ENCODE data around the gene MTF1.
A peak's percentile ranks its signal among the peaks of the same experiment; 100 is the strongest.

Gene MTF1

DNA sequence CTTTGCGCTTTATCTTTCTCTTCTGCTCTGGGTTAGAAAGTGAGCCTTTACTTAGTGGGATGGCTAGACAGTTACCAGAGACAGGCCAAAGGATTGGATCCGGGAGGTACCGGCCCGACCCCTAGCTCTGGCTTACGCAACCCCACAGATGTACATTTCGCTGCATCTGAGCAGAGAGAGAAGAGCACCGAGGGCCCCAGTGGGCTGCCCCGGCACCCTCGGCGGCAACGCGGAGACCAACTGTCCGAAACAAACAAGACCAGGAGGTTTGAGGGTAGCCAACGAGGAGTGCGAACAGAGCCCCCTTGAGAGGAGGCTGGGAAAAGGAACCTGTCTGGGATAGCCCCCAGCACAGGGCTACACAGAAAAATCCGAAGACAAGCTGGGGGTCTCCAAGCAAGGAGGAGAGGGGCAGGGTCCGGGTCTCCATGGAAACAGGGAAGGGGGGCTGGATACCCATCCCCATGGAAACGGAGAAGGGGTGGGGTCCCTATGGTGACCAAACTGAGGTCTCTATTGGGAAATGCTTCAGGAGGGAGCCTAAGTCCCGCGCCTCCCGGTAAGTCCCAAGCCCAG, 373 bp downstream of the MTF1 start:
- Mint-ChIP-seq H3K27ac (peak overlapping the region; percentile 96), H3K9me3 (no peaks in the 10 kb centered on the region), H3K4me1 (peaks cover 38% of the 10 kb centered on the region), H3K36me3 (peaks cover 26% of the 10 kb centered on the region), H3K4me3 (peak overlapping the region; percentile 93), H3K27me3 (no peaks in the 10 kb centered on the region)
- peak; percentile 24 for DNase-seq
- CTCF ChIA-PET: interaction anchor here (1.5 to 3.0 kb wide), 11 partner anchors 8 to 176 kb away, joined by 4 to 22 read pairs (median 8); partner anchors contain the start of genes C1orf122, CDCA8 and YRDC

DNA sequence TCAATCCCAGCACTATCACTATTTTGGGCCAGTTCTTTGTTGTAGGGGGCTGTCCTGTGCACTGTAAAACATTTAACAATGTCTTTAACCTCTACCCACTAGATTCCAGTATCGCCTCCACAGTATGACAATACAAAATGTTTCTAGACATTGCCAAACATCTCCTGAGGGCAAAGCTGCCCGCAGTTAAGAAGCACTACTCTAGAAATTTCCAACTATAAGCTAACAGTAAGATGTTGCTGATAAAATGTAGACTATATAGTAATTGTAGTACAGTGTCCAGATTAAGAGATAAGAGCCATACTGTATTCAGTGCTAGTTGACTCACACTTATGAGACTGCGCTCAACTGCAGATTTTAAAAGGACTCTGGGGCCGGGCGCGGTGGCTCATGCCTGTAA, 5.0 kb downstream of the MTF1 start:
- DNase-seq: no peak
- CTCF ChIA-PET: no interaction called here
- no peaks in the 10 kb centered on the region for H3K9me3 Mint-ChIP-seq
- peaks cover 29% of the 10 kb centered on the region for H3K36me3 Mint-ChIP-seq
- H3K27me3 Mint-ChIP-seq: no peaks in the 10 kb centered on the region
- H3K4me3 Mint-ChIP-seq: no peak overlapping the region
- peaks cover 43% of the 10 kb centered on the region for H3K4me1 Mint-ChIP-seq
- H3K27ac Mint-ChIP-seq: no peak overlapping the region

DNA sequence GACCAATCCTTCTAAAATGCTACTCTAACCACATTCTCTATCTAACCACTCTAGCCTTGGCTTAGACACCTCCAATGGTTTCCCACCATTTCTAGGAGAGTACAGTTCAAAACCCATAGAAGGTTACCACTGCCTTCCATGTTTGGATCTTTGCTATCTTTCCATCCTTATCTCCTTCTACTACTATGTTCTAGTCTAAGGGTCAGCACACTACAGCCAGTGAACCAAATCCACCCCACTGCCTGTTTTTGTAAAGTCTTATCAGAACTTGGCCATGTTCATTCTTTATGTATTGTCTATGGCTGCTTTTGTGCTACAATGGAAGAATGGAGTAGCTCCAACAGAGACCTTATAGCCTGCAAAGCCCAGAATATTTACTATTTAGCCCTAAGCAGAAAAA, 6.2 kb downstream of the MTF1 start:
- CTCF ChIA-PET: no interaction called here
- peaks cover 37% of the 10 kb centered on the region for H3K4me1 Mint-ChIP-seq
- no peak for DNase-seq
- no peak overlapping the region for H3K4me3 Mint-ChIP-seq
- no peak overlapping the region for H3K27ac Mint-ChIP-seq
- no peaks in the 10 kb centered on the region for H3K9me3 Mint-ChIP-seq
- H3K27me3 Mint-ChIP-seq: no peaks in the 10 kb centered on the region
- H3K36me3 Mint-ChIP-seq: peaks cover 30% of the 10 kb centered on the region

DNA sequence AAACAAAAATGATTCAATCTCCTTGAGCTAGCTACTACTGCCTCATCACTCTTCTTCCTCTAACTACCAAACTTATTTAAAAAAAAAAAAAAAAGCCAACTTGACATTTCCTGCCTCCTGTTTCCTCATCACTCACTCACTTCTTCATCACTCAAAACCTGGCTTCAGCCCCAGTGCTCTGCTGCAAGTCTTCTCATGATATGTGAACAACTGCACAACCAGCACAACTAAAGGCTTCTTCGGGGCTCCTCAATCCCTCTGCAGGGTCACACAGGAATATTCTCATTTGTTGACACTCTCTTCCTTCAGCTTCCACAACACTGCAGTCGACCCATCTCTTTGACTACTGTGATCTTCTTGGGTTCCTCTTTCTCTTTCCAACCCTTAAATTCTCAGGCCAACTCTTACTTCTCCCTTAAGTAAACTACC, 7.6 kb downstream of the MTF1 start:
- H3K4me1 Mint-ChIP-seq: peaks cover 31% of the 10 kb centered on the region
- no peak for DNase-seq
- no peaks in the 10 kb centered on the region for H3K9me3 Mint-ChIP-seq
- H3K27me3 Mint-ChIP-seq: no peaks in the 10 kb centered on the region
- H3K27ac Mint-ChIP-seq: no peak overlapping the region
- H3K4me3 Mint-ChIP-seq: no peak overlapping the region
- peaks cover 26% of the 10 kb centered on the region for H3K36me3 Mint-ChIP-seq
- CTCF ChIA-PET: interaction anchor here (0.6 to 3.3 kb wide), 4 partner anchors 9 to 156 kb away, joined by 3 to 22 read pairs (median 4); partner anchors contain the start of genes C1orf122, MTF1 and YRDC

DNA sequence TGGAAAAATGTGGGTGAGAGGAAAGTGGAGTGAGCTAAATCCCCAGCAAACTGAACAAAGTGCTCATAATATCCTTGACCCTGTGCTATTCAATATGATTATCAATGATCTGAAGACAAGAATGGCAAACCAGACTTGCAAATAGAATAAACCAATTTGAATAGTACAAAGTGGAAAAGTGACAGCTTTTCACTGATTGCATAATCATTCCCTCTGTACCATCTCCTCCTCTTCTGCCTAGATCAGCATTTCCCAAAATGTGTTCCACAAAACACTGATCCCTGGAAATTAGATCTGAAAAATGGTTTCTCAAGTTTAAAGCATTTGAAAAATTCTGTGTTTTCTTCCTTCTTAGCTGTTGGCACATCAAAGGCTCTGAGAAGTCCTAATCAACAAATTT, 8.1 kb downstream of the MTF1 start:
- Mint-ChIP-seq H3K27me3 (no peaks in the 10 kb centered on the region), H3K9me3 (no peaks in the 10 kb centered on the region), H3K36me3 (peaks cover 24% of the 10 kb centered on the region), H3K4me3 (no peak overlapping the region), H3K27ac (no peak overlapping the region), H3K4me1 (peaks cover 34% of the 10 kb centered on the region)
- CTCF ChIA-PET: interaction anchor here (0.7 to 3.3 kb wide), 3 partner anchors 9 to 39 kb away, joined by 3 to 22 read pairs (median 5); partner anchors contain the start of gene MTF1
- no peak for DNase-seq

DNA sequence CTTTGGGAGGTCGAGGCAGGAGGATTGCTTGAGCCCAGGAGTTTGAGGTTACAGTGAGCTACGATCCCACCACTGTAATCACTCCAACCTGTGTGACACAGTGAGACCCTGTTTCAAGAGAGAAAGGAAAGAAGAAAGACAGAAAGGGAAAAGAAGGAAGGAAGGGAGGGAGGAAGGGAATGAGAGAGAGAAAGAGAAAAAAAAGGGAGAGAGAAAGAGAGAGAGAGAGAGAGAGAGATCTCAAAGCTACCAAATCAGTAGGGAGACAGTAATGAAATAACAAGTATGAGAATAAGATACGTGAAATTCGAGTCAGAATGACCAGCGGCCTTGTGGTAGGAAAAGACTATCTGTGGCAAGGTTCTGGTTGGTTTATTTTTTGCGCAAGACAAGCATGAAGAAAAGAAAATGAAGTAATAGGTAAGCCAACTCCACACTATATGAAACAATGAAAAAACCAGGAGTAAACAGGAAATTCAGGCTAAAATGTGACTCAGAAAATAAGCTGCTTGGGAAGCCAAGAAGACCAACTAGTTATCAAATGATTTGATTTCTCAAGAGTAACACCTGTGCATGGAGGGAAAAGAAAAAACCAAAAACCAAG, 8.9 kb downstream of the MTF1 start:
- Mint-ChIP-seq H3K4me1 (peaks cover 35% of the 10 kb centered on the region), H3K27ac (no peak overlapping the region), H3K9me3 (no peaks in the 10 kb centered on the region), H3K36me3 (peaks cover 24% of the 10 kb centered on the region), H3K27me3 (no peaks in the 10 kb centered on the region), H3K4me3 (no peak overlapping the region)
- no peak for DNase-seq
- CTCF ChIA-PET: interaction anchor here (0.7 to 3.3 kb wide), 3 partner anchors 9 to 39 kb away, joined by 3 to 22 read pairs (median 5); partner anchors contain the start of gene MTF1

DNA sequence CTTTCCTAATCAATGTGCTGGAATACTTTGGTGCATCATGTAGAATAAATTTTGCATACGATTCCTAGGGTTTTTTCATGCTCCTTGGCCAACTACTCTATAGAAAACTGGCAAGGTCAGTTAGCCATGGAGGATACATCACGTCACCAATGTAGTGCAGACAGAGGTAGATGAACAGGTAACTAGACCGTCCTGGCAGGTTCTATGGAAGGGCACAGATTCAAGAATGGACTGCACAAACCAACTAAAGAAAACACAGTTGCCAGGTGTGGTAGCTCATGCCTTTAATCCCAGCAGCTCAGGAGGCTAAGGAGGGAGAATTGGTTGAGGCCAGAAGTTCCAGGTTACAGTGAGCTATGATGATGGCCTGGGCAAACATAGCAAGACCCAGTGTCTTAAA, 9.9 kb downstream of the MTF1 start:
- Mint-ChIP-seq H3K27ac (peak overlapping the region; percentile 35), H3K4me3 (no peak overlapping the region), H3K27me3 (no peaks in the 10 kb centered on the region), H3K4me1 (peaks cover 33% of the 10 kb centered on the region), H3K36me3 (peaks cover 26% of the 10 kb centered on the region), H3K9me3 (no peaks in the 10 kb centered on the region)
- DNase-seq: no peak
- CTCF ChIA-PET: interaction anchor here (3.3 kb wide), 1 partner anchor 11 kb away, joined by 22 read pairs; the partner anchor contains the start of gene MTF1

DNA sequence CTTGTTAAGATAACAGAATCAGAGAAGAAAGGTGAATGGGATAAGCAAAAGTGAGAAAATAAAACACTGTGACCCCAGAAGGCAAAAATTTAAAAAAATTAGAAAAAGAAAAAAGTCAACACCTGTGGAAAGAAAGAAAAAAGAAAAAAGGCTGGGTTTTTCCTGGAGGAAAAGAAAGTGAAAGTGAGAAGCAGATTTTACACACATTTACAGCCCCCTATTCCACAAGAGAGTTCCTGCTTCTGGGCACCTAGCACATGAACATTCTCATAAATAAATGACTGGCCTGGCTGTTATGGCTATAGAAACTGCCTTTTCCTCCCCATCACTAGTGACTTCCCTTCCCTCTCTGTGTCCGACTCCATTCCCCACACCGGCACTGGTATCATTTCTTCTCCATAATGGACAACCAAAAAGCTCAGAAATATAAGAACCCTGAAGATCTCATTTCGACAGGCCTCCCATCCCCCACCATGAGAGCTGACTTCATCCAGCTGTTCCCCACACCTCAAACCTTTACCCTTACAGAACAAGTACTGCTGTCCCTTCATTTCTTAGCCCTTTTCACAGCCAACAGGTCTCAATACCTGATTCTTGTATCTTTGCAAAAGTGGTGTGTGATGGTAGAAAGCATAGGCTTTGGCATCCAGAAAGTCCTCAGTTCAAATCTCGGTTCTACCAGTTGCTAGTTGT, 12.6 kb downstream of the MTF1 start:
- Mint-ChIP-seq H3K36me3 (peaks cover 16% of the 10 kb centered on the region), H3K4me3 (peak overlapping the region; percentile 27), H3K27me3 (no peaks in the 10 kb centered on the region), H3K4me1 (peaks cover 19% of the 10 kb centered on the region), H3K27ac (peak overlapping the region; percentile 75), H3K9me3 (no peaks in the 10 kb centered on the region)
- CTCF ChIA-PET: interaction anchor here (1.1 to 2.0 kb wide), 3 partner anchors 10 to 16 kb away, joined by 3 to 8 read pairs (median 6); partner anchors contain the start of gene MTF1
- peak; percentile 27 for DNase-seq

DNA sequence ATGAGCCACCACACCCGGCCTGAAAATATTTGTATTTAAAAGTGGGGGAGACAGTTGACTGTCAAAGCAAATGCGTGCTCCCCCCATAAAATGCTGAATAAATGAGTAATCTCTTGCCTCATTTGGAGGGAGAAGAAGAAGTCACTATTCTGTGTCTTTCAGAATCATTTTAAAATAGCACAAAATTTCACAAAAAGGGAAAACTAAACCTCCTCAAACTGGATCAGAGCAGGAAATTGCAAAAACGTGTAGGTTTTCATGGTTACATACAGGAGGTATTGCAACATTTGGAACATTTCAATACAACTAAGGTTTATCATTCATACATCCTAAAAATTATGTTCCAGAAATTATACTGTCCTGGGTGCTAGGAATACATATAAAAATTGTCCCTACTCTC, 13.6 kb downstream of the MTF1 start:
- H3K4me1 Mint-ChIP-seq: peaks cover 19% of the 10 kb centered on the region
- peaks cover 16% of the 10 kb centered on the region for H3K36me3 Mint-ChIP-seq
- no peak for DNase-seq
- CTCF ChIA-PET: interaction anchor here (1.1 to 2.0 kb wide), 2 partner anchors 14 to 17 kb away, joined by 3 to 8 read pairs; partner anchors contain the start of gene MTF1
- H3K4me3 Mint-ChIP-seq: no peak overlapping the region
- H3K9me3 Mint-ChIP-seq: no peaks in the 10 kb centered on the region
- H3K27me3 Mint-ChIP-seq: no peaks in the 10 kb centered on the region
- H3K27ac Mint-ChIP-seq: peak overlapping the region; percentile 11

DNA sequence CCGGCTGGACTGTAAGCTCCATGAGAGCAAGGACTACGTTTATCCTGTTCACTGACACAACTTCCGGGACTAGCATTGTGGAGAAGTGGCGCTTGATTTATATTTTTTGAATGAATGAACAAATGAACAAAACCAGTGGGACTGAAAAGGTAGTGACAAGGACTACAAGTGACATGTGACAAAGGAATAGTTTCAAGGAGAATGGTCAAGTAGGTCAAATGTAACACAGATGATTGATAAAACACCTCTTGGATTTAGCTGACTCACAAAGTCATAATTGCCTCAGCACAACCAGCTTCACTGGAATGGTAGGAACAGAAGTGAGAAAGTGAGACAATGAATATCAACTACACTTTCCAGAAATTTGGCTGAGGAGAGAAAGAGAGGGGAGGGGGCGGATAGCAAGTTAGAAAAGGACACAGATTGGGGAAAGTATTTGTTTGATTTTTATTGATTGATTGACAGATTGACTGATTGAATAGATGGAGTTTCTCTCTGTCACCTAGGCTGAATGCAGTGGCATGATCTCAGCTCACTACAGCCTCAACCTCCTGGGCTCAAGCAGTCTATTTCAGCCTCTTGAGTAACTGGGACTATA, 14.2 kb downstream of the MTF1 start:
- H3K4me3 Mint-ChIP-seq: no peak overlapping the region
- no peaks in the 10 kb centered on the region for H3K9me3 Mint-ChIP-seq
- peaks cover 16% of the 10 kb centered on the region for H3K36me3 Mint-ChIP-seq

DNA sequence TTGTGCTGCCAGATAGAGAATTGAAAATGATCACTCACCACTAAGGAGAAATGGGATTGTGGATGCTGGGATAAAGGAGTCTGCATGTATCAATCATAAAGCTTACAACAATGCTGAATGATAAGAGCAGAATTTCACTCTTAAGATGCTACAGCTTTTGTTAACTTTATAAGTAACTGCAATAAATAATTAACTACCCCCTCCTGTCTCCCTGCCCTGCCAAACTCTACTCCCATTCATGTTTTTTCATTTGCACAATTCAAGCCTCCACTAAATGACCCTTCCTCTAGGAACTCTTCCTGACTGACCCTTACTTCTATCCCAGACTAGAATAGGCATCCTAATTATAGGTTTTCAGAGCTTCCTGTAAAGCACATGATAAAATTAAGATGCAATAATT, 14.9 kb downstream of the MTF1 start:
- H3K4me1 Mint-ChIP-seq: peaks cover 19% of the 10 kb centered on the region
- no peak overlapping the region for H3K27ac Mint-ChIP-seq
- H3K36me3 Mint-ChIP-seq: peaks cover 15% of the 10 kb centered on the region
- no peaks in the 10 kb centered on the region for H3K9me3 Mint-ChIP-seq
- CTCF ChIA-PET: interaction anchor here (2.0 kb wide), 1 partner anchor 15 kb away, joined by 8 read pairs; the partner anchor contains the start of gene MTF1
- H3K27me3 Mint-ChIP-seq: no peaks in the 10 kb centered on the region
- DNase-seq: no peak
- H3K4me3 Mint-ChIP-seq: no peak overlapping the region

More for the DNA sequence above, 14.2 kb downstream of the MTF1 start:
- H3K27me3 Mint-ChIP-seq: no peaks in the 10 kb centered on the region
- no peak for DNase-seq
- CTCF ChIA-PET: interaction anchor here (2.0 kb wide), 1 partner anchor 15 kb away, joined by 8 read pairs; the partner anchor contains the start of gene MTF1
- H3K4me1 Mint-ChIP-seq: peaks cover 19% of the 10 kb centered on the region
- H3K27ac Mint-ChIP-seq: peak overlapping the region; percentile 40

DNA sequence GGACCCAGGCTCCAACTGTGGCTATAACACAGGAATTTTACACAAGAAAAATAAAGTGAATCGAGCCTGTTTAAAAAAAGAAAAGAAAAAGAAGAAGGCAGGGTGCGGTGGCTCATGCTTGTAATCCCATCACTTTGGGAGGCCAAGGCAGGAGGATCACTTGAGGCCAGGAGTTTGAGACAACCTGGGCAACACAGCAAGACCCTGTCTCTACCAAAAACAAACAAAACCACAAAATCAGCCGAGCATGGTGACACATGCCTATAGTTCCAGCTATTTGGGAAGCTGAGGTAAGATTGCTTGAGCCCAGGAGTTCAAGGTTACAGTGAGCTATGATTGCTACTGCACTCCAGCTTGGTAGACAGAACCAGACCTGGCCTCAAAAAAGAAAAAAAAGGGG, 17.7 kb downstream of the MTF1 start:
- H3K9me3 Mint-ChIP-seq: no peaks in the 10 kb centered on the region
- H3K27ac Mint-ChIP-seq: no peak overlapping the region
- H3K36me3 Mint-ChIP-seq: peaks cover 26% of the 10 kb centered on the region
- peaks cover 11% of the 10 kb centered on the region for H3K4me1 Mint-ChIP-seq
- no peak for DNase-seq
- H3K4me3 Mint-ChIP-seq: no peak overlapping the region
- CTCF ChIA-PET: interaction anchor here (1.1 kb wide), 1 partner anchor 9 kb away, joined by 3 read pairs; no protein-coding TSS in a partner anchor
- no peaks in the 10 kb centered on the region for H3K27me3 Mint-ChIP-seq

DNA sequence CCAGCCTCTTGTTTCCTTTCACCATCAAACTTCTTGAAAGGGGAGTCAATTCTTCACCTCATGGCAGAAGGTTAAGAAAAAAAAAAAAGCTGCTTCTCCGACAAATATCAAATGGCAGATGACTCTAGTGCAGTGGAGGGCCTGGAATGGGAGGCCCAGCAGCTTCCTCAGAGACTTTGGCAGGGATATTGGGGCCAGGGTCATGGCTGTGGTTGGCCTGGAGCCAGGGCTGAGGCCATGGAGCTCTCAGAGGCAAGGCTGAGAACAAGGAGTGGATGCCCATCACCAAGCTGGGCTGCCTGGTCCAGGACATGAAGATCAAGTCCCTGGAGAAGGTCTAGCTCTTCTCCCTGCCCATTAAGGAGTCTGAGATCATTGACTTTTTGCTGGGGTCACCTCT, 18.7 kb downstream of the MTF1 start:
- CTCF ChIA-PET: no interaction called here
- no peak for DNase-seq
- Mint-ChIP-seq H3K9me3 (no peaks in the 10 kb centered on the region), H3K4me1 (peaks cover 4% of the 10 kb centered on the region), H3K27me3 (no peaks in the 10 kb centered on the region), H3K36me3 (peaks cover 33% of the 10 kb centered on the region), H3K4me3 (no peak overlapping the region), H3K27ac (no peak overlapping the region)

DNA sequence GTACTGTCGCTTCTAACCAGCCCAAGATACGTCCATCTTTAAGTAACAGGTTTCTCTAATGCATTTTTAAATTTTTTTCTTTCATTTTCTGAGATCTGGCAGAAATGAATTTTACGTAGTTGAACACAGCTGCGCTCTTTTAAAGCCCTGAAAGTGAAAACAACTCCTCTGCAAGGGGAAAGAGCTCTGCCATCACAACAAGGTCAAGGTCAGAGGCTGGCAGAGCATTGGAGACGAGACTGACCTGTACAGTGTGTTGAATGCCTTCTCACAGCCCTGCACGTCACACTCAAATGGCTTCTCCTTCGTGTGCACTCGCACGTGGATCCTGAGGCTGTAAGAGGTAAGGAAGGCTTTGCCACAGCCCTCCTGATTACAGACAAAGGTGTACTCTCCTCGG, 19.7 kb downstream of the MTF1 start:
- Mint-ChIP-seq H3K4me1 (no peaks in the 10 kb centered on the region), H3K9me3 (no peaks in the 10 kb centered on the region), H3K27ac (no peak overlapping the region), H3K27me3 (no peaks in the 10 kb centered on the region), H3K36me3 (peaks cover 29% of the 10 kb centered on the region), H3K4me3 (no peak overlapping the region)
- CTCF ChIA-PET: no interaction called here
- DNase-seq: no peak

All from activated naive CD4-positive, alpha-beta T cell treated with anti-CD3 and anti-CD28 coated beads, Interleukin-2, amount 10 ng/mL, durations not matched to agents 7 days and 5 days (primary cell).